HEK293 (cell line): ENCODE measurements around the gene ME3.

Experiments
- CTCF ChIA-PET: fragments of 350-600 bp; formaldehyde crosslinking; extraction: SDS; loops from one replicate; lab custom pipeline; 2021; ENCODE audit warnings: antibody characterized with exemption; lab: Yijun Ruan, JAX
- POLR2A ChIA-PET: fragments of 300-600 bp; formaldehyde crosslinking; extraction: SDS; loops from one replicate; lab custom pipeline; 2020; ENCODE audit warnings: antibody characterized with exemption, inconsistent platforms; lab: Yijun Ruan, JAX
- H3K27ac ChIP-seq: fragments of 200-500 bp; sonication (Bioruptor generic); 2 replicates; pipeline ENCODE4 v1.5.1; 2014; ENCODE audit warnings: low read depth, low read length, control low read depth, inconsistent platforms; ENCODE audit errors: extremely low read depth
- H3K36me3 ChIP-seq, 2 experiments: fragments of 200-500 bp in 1 of 2; sonication (Bioruptor generic) in 1 of 2; 1 replicate in 1 of 2; 2 replicates in 1 of 2; pipeline ENCODE4 v1.5.1; 2014 to 2017; ENCODE audit warnings: inconsistent platforms in 2 of 2, low read length in 2 of 2; ENCODE audit not compliant: control insufficient read depth in 2 of 2, insufficient read depth in 1 of 2
- H3K4me1 ChIP-seq: fragments of 200-500 bp; sonication (Bioruptor generic); 2 replicates; pipeline ENCODE4 v1.5.1; 2014; ENCODE audit warnings: mild to moderate bottlenecking, low read length, inconsistent platforms; ENCODE audit not compliant: control insufficient read depth, insufficient read depth
- H3K4me3 ChIP-seq: 2 replicates; pipeline ENCODE4 v1.5.1; 2011; ENCODE audit warnings: low read depth, mild to moderate bottlenecking, control low read depth, low read length, moderate library complexity
- H3K9me3 ChIP-seq: fragments of 200-500 bp; sonication (Bioruptor generic); 2 replicates; pipeline ENCODE4 v1.5.1; 2014; ENCODE audit warnings: low read depth, low read length, inconsistent platforms; ENCODE audit not compliant: control insufficient read depth, insufficient read depth
- GLIS2 ChIP-seq: fragments of 450-650 bp; formaldehyde crosslinking; IDR thresholded peaks from 2 replicates; pipeline ENCODE4 v1.5.1; 2016; ENCODE audit warnings: missing biosample characterization, missing genetic modification characterization
- KLF16 ChIP-seq: fragments of 450-650 bp; formaldehyde crosslinking; IDR thresholded peaks from 2 replicates; pipeline ENCODE4 v1.5.1; 2017; ENCODE audit warnings: missing biosample characterization, missing genetic modification characterization
- TCF7L2 ChIP-seq: IDR thresholded peaks from 2 replicates; pipeline ENCODE4 v1.6.1; 2011; ENCODE audit warnings: low read depth, mild to moderate bottlenecking, inconsistent platforms, low read length, moderate library complexity, borderline replicate concordance
- ZBTB1 ChIP-seq: fragments of 450-650 bp; formaldehyde crosslinking; IDR thresholded peaks from 2 replicates; pipeline ENCODE4 v1.5.1; 2016; ENCODE audit warnings: missing biosample characterization, missing genetic modification characterization
- ZNF2 ChIP-seq: fragments of 450-650 bp; formaldehyde crosslinking; IDR thresholded peaks from 2 replicates; pipeline ENCODE4 v1.5.1; 2016; ENCODE audit warnings: missing biosample characterization, missing genetic modification characterization
- ZNF37A ChIP-seq: fragments of 450-650 bp; IDR thresholded peaks from 2 replicates; pipeline ENCODE4 v1.5.1; 2018; ENCODE audit warnings: missing biosample characterization, missing genetic modification characterization
- ZNF596 ChIP-seq: fragments of 450-650 bp; IDR thresholded peaks from 2 replicates; pipeline ENCODE4 v1.5.0; 2018; ENCODE audit warnings: missing biosample characterization, mild to moderate bottlenecking, missing genetic modification characterization, moderate library complexity
- ZNF626 ChIP-seq: fragments of 450-650 bp; sonication (Bioruptor Pico); formaldehyde crosslinking; IDR thresholded peaks from 2 replicates; pipeline ENCODE4 v1.5.1; 2018; ENCODE audit warnings: missing biosample characterization, missing genetic modification characterization, inconsistent platforms
- ZNF660 ChIP-seq: fragments of 450-650 bp; IDR thresholded peaks from 2 replicates; pipeline ENCODE4 v1.5.1; 2018; ENCODE audit warnings: missing biosample characterization, mild to moderate bottlenecking, missing genetic modification characterization
- ZNF747 ChIP-seq: fragments of 450-650 bp; formaldehyde crosslinking; IDR thresholded peaks from 2 replicates; pipeline ENCODE4 v1.5.1; 2016; ENCODE audit warnings: missing biosample characterization, missing genetic modification characterization
- TF ChIP-seq, protein P1 (sequence below): fragments of 450-650 bp; formaldehyde crosslinking; IDR thresholded peaks from 2 replicates; pipeline ENCODE4 v1.5.1; 2016; ENCODE audit warnings: missing biosample characterization, missing genetic modification characterization, low read depth
- TF ChIP-seq, protein P2 (sequence below): fragments of 450-650 bp; formaldehyde crosslinking; IDR thresholded peaks from 2 replicates; pipeline ENCODE4 v1.5.1; 2016; ENCODE audit warnings: missing biosample characterization, missing genetic modification characterization, borderline replicate concordance
- TF ChIP-seq, protein P3 (sequence below): IDR thresholded peaks from 2 replicates; pipeline ENCODE4 v1.6.1; 2011; ENCODE audit warnings: mild to moderate bottlenecking, low read depth, low read length, borderline replicate concordance
- TF ChIP-seq, protein P4 (sequence below): fragments of 450-650 bp; formaldehyde crosslinking; IDR thresholded peaks from 2 replicates; pipeline ENCODE4 v1.5.1; 2016; ENCODE audit warnings: missing biosample characterization, missing genetic modification characterization
- TF ChIP-seq, protein P5 (sequence below): fragments of 450-650 bp; formaldehyde crosslinking; IDR thresholded peaks from 2 replicates; pipeline ENCODE4 v1.5.1; 2016; ENCODE audit warnings: missing biosample characterization, missing genetic modification characterization
- TF ChIP-seq, protein P6 (sequence below): fragments of 450-650 bp; formaldehyde crosslinking; IDR thresholded peaks from 2 replicates; pipeline ENCODE4 v1.5.1; 2016; ENCODE audit warnings: missing biosample characterization, missing genetic modification characterization
- TF ChIP-seq, protein P7 (sequence below): fragments of 450-650 bp; formaldehyde crosslinking; IDR thresholded peaks from 2 replicates; pipeline ENCODE4 v1.5.1; 2016; ENCODE audit warnings: missing biosample characterization, missing genetic modification characterization
- TF ChIP-seq, protein P8 (sequence below): fragments of 450-650 bp; formaldehyde crosslinking; IDR thresholded peaks from 2 replicates; pipeline ENCODE4 v1.5.1; 2016; ENCODE audit warnings: missing biosample characterization, missing genetic modification characterization

Gene ME3

DNA sequence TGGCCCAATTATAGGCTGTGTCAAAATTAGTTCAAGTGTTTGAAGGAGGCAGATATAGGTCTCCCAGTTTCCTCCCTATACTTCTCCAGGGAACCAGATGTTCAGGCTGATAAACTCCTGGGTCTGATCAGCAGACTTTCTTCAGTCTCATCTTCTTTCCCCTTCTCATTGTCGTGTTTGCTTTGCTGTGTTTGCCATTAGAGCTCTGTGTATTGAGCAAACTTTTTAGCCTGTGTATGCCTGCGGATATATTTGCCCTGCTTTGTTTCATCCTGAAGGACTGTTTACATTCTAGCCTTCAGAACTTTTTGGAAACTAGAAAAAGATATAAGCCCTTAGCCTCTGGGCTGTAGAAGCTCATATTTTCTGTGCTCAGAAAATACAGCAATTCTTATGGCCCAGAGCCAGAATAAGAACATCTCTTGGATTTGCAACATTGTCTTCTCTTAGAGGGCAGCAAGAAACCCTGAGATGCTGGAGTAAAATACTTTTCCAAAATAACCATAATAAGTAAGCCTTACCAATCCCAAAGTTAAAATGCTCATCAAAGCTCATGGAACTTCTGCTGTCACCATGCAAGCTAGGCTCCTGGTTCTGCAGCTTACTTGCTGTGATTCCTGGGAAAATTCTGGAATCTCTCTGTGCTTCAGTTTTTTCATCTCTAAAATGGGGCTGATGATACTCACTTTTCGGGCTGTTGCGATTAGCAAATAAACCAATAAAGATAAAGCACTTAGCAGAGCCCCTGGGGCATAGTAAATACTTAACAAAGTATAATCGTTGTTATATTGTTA is 34.1 kb upstream of the ME3 start:
- H3K4me1 ChIP-seq: no peaks in the 10 kb centered on the region
- no peaks in the 10 kb centered on the region for H3K9me3 ChIP-seq
- H3K4me3 ChIP-seq: no peak overlapping the region
- CTCF ChIA-PET: interaction anchor here (0.6 kb wide), 2 partner anchors 56 to 111 kb away, joined by 3 read pairs; no protein-coding TSS in a partner anchor
- POLR2A ChIA-PET: no interaction called here
- H3K36me3 ChIP-seq: no peaks in the 10 kb centered on the region
- no peak overlapping the region for H3K27ac ChIP-seq
- TF ChIP-seq, protein P1, sequence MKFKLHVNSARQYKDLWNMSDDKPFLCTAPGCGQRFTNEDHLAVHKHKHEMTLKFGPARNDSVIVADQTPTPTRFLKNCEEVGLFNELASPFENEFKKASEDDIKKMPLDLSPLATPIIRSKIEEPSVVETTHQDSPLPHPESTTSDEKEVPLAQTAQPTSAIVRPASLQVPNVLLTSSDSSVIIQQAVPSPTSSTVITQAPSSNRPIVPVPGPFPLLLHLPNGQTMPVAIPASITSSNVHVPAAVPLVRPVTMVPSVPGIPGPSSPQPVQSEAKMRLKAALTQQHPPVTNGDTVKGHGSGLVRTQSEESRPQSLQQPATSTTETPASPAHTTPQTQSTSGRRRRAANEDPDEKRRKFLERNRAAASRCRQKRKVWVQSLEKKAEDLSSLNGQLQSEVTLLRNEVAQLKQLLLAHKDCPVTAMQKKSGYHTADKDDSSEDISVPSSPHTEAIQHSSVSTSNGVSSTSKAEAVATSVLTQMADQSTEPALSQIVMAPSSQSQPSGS (tag by site-specific recombination): no peak
- TF ChIP-seq ZNF37A (no peak), ZNF596 (tag by site-specific recombination) (no peak), ZNF747 (no peak), GLIS2 (no peak), TCF7L2 (no peak), ZNF626 (tag by site-specific recombination) (no peak), ZNF660 (tag by site-specific recombination) (no peak), ZNF2 (tag by site-specific recombination) (no peak), KLF16 (tag by site-specific recombination) (no peak), ZBTB1 (tag by site-specific recombination) (no peak)
- TF ChIP-seq, protein P2, sequence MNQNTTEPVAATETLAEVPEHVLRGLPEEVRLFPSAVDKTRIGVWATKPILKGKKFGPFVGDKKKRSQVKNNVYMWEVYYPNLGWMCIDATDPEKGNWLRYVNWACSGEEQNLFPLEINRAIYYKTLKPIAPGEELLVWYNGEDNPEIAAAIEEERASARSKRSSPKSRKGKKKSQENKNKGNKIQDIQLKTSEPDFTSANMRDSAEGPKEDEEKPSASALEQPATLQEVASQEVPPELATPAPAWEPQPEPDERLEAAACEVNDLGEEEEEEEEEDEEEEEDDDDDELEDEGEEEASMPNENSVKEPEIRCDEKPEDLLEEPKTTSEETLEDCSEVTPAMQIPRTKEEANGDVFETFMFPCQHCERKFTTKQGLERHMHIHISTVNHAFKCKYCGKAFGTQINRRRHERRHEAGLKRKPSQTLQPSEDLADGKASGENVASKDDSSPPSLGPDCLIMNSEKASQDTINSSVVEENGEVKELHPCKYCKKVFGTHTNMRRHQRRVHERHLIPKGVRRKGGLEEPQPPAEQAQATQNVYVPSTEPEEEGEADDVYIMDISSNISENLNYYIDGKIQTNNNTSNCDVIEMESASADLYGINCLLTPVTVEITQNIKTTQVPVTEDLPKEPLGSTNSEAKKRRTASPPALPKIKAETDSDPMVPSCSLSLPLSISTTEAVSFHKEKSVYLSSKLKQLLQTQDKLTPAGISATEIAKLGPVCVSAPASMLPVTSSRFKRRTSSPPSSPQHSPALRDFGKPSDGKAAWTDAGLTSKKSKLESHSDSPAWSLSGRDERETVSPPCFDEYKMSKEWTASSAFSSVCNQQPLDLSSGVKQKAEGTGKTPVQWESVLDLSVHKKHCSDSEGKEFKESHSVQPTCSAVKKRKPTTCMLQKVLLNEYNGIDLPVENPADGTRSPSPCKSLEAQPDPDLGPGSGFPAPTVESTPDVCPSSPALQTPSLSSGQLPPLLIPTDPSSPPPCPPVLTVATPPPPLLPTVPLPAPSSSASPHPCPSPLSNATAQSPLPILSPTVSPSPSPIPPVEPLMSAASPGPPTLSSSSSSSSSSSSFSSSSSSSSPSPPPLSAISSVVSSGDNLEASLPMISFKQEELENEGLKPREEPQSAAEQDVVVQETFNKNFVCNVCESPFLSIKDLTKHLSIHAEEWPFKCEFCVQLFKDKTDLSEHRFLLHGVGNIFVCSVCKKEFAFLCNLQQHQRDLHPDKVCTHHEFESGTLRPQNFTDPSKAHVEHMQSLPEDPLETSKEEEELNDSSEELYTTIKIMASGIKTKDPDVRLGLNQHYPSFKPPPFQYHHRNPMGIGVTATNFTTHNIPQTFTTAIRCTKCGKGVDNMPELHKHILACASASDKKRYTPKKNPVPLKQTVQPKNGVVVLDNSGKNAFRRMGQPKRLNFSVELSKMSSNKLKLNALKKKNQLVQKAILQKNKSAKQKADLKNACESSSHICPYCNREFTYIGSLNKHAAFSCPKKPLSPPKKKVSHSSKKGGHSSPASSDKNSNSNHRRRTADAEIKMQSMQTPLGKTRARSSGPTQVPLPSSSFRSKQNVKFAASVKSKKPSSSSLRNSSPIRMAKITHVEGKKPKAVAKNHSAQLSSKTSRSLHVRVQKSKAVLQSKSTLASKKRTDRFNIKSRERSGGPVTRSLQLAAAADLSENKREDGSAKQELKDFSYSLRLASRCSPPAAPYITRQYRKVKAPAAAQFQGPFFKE (tag by site-specific recombination): no peak
- TF ChIP-seq, protein P3, sequence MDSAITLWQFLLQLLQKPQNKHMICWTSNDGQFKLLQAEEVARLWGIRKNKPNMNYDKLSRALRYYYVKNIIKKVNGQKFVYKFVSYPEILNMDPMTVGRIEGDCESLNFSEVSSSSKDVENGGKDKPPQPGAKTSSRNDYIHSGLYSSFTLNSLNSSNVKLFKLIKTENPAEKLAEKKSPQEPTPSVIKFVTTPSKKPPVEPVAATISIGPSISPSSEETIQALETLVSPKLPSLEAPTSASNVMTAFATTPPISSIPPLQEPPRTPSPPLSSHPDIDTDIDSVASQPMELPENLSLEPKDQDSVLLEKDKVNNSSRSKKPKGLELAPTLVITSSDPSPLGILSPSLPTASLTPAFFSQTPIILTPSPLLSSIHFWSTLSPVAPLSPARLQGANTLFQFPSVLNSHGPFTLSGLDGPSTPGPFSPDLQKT: no peak
- TF ChIP-seq, protein P4, sequence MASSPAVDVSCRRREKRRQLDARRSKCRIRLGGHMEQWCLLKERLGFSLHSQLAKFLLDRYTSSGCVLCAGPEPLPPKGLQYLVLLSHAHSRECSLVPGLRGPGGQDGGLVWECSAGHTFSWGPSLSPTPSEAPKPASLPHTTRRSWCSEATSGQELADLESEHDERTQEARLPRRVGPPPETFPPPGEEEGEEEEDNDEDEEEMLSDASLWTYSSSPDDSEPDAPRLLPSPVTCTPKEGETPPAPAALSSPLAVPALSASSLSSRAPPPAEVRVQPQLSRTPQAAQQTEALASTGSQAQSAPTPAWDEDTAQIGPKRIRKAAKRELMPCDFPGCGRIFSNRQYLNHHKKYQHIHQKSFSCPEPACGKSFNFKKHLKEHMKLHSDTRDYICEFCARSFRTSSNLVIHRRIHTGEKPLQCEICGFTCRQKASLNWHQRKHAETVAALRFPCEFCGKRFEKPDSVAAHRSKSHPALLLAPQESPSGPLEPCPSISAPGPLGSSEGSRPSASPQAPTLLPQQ: no peak
- TF ChIP-seq, protein P5, sequence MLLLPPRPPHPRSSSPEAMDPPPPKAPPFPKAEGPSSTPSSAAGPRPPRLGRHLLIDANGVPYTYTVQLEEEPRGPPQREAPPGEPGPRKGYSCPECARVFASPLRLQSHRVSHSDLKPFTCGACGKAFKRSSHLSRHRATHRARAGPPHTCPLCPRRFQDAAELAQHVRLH (tag by site-specific recombination): no peak
- TF ChIP-seq, protein P6, sequence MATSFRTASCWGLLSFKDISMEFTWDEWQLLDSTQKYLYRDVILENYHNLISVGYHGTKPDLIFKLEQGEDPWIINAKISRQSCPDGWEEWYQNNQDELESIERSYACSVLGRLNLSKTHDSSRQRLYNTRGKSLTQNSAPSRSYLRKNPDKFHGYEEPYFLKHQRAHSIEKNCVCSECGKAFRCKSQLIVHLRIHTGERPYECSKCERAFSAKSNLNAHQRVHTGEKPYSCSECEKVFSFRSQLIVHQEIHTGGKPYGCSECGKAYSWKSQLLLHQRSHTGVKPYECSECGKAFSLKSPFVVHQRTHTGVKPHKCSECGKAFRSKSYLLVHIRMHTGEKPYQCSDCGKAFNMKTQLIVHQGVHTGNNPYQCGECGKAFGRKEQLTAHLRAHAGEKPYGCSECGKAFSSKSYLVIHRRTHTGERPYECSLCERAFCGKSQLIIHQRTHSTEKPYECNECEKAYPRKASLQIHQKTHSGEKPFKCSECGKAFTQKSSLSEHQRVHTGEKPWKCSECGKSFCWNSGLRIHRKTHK (tag by site-specific recombination): no peak
- TF ChIP-seq, protein P7, sequence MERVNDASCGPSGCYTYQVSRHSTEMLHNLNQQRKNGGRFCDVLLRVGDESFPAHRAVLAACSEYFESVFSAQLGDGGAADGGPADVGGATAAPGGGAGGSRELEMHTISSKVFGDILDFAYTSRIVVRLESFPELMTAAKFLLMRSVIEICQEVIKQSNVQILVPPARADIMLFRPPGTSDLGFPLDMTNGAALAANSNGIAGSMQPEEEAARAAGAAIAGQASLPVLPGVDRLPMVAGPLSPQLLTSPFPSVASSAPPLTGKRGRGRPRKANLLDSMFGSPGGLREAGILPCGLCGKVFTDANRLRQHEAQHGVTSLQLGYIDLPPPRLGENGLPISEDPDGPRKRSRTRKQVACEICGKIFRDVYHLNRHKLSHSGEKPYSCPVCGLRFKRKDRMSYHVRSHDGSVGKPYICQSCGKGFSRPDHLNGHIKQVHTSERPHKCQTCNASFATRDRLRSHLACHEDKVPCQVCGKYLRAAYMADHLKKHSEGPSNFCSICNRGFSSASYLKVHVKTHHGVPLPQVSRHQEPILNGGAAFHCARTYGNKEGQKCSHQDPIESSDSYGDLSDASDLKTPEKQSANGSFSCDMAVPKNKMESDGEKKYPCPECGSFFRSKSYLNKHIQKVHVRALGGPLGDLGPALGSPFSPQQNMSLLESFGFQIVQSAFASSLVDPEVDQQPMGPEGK: no peak
- TF ChIP-seq, protein P8, sequence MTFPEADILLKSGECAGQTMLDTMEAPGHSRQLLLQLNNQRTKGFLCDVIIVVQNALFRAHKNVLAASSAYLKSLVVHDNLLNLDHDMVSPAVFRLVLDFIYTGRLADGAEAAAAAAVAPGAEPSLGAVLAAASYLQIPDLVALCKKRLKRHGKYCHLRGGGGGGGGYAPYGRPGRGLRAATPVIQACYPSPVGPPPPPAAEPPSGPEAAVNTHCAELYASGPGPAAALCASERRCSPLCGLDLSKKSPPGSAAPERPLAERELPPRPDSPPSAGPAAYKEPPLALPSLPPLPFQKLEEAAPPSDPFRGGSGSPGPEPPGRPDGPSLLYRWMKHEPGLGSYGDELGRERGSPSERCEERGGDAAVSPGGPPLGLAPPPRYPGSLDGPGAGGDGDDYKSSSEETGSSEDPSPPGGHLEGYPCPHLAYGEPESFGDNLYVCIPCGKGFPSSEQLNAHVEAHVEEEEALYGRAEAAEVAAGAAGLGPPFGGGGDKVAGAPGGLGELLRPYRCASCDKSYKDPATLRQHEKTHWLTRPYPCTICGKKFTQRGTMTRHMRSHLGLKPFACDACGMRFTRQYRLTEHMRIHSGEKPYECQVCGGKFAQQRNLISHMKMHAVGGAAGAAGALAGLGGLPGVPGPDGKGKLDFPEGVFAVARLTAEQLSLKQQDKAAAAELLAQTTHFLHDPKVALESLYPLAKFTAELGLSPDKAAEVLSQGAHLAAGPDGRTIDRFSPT (tag by site-specific recombination): no peak
